KBM-7 (cell line): ENCODE results near the gene TRIM51G.
"Not testable (repeated sequence)": the region's sequence is repeated elsewhere in the genome, so short reads cannot be mapped to it uniquely, and the experiment has no call there.

Experiments
- DNase-seq: peaks from one replicate; pipeline ENCODE4 v3.0.0-alpha.2; 2015
- in situ Hi-C: fragments of 300-500 bp; cut with MboI; formaldehyde crosslinking; loops from 2 replicates; pipeline ENCODE4 v1.14.3; 2020; ENCODE audit warnings: low sequenced_read_pairs, low pct_unique_long_range_greater_than_20kb, mixed read lengths

TRIM51G gene, protein sequence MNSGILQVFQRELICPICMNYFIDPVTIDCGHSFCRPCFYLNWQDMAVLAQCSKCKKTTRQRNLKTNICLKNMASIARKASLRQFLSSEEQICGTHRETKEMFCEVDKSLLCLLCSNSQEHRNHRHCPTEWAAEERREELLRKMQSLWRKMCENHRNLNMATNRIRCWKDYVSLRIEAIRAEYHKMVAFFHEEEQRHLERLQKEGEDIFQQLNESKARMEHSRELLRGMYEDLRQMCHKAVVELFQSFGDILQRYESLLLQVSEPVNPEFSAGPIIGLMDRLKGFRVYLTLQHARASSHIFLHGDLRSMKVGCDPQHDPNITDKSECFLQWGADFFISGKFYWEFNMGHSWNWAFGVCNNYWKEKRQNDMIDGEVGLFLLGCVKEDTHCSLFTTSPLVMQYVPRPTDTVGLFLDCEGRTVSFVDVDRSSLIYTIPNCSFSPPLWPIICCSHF

DNA sequence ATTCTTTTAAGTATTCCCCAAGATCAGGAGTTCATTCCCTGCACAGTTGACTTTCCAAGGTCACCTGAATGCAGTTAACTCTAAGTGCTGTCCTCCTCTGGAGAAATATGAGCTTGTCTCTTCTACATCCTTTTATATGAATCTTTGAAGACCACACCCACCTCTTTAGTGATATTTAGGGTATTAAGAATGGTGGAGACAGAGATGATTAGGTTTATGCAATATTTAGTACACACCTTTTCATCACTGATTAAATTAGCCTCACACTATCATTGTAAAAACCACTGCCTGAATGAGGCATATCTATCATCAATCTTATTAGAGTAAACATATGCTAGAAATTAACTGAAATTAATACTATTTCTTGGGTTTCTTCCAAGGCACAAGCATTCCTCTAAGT, at the start of gene TRIM51G:
TSS of gene TRIM51G (minus strand) at position 101 of the 400 bp plus-strand sequence. CDS start 2,190 bp downstream, outside the sequence.
- in situ Hi-C loops, DNase-seq: not testable (repeated sequence)

DNA sequence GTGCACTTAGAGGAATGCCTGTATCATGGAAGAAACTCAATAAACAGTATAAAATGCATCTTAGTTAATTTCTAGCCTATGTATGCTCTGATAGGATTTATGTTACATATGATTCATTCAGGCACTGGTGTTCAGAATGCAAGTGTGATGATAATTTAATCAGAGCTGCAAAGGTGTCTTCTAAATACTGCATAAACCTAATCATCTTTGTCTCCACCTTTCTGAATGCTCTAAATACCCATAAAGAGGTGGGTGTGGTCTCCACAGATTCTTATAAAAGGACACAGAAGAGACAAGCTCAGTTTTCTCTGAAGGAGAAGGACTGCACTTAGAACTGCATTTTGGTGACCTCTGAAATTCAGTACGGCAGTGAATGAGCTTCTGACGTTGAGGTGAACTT, 44.8 kb upstream of the TRIM51G start, which contains the start of gene TRIM49B:
TSS of gene TRIM49B (plus strand) at position 301 of the 400 bp plus-strand sequence. CDS start 2,777 bp downstream, outside the sequence.
- DNase-seq, in situ Hi-C loops: not testable (repeated sequence)

DNA sequence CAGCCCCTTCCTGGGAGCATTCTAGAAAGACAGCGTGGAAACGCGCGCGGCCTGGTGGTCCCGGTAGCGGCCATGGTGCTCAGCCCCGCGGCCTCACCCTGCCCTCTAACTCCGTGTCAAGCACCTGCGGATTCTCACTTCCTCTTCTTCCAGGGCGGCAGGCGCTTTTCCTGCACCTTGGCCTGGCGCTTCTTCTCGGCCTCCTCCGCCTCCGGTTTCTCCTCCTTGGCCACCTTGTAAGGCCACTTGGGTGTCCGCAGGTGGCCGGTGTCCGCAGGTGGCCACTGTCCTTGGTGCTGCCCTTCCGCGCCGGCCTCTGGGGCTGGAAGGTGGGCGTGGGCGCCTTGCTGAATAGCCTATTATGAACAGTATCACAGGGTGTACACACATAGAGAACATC, 15.1 kb downstream of the TRIM51G start:
- in situ Hi-C loops, DNase-seq: not testable (repeated sequence)

DNA sequence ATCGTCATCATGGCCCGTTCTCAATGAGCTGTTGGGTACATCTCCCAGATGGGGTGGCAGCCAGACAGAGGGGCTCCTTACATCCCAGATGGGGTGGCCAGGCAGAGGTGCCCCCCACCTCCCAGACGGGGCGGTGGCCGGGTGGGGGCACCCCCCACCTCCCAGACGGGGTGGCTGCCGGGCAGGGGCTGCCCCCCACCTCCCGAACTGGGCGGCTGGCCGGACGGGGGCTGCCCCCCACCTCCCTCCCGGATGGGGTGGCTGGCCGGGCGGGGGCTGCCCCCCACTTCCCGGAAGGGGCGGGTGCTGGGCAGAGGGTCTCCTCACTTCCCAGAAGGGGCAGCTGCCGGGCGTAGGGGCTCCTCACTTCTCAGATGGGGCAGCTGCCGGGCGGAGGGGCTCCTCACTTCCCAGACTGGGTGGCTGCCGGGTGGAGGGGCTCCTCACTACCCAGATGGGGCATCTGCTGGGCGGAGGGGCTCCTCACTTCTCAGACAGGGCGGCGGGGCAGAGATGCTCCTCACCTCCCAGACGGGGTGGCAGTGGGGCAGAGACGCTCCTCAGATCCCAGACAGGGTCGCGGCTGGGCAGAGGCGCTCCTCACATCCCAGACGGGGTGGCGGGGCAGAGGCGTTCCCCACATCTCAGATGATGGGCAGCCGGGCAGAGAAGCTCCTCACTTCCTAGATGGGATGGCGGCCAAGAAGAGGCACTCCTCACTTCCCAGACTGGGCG, 28.2 kb downstream of the TRIM51G start:
- in situ Hi-C loops, DNase-seq: not testable (repeated sequence)

DNA sequence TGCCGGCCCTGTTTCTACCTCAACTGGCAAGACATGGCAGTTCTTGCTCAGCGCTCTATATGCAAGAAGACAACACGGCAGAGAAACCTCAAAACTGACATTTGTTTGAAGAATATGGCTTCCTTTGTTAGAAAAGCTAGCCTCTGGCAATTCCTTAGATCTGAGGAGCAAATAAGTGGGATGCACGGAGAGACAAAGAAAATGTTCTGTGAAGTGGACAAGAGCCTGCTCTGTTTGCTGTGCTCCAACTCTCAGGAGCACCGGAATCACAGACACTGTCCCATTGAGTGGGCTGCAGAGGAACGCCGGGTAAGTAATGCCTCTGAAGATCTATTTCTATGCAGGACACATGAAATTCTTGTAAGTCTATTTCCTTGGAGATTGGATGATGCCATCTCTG, 37.9 kb downstream of the TRIM51G start:
- in situ Hi-C loops, DNase-seq: not testable (repeated sequence)
